Dedifferentiated amniotic fluid mesenchymal stem cell (primary cell): ENCODE measurements around the gene FRMD4A.

Experiments used
- DNase-seq: peaks from one replicate; pipeline ENCODE4 v3.0.0-alpha.2; 2016; ENCODE audit errors: extremely low spot score

FRMD4A gene

DNA sequence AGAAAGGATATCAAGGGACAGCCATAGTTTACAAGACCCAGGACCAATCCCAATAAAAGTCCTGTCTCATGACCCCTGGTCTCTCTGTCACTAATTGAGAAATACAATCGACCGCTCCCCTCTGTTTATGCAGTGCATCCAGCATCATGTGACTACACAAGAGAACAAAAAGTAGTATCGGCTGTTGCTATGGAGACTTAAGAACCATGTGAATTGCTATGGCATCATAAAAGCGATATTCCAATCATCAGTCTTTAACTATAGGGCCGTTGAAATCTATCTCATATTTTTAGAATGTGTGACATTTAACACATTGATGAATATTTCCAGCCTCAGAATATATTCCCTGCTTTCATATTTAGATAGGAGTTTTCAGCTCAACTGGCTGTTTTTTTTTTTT is 139.3 kb downstream of the FRMD4A start:
- DNase-seq: no peak

DNA sequence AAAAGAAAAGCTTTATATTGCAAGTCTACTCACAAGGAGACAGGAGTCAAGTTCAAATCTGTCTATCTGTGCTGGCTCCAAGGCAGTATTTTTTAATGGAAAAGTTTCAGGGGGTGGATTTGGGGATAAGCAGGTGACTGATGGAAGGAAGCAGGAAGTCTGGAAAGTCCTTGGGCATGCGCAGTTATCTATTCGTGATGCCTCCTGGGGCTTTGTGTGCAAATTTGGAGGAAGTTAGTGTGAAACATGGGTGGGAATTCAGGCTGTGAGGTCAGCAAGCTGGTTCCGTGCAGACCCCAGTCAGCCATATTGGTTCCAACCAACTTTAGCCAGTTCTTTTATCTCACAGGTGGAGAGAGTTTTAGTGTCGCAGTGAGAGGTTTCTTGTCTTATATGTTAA is 140.0 kb downstream of the FRMD4A start:
- DNase-seq: no peak

DNA sequence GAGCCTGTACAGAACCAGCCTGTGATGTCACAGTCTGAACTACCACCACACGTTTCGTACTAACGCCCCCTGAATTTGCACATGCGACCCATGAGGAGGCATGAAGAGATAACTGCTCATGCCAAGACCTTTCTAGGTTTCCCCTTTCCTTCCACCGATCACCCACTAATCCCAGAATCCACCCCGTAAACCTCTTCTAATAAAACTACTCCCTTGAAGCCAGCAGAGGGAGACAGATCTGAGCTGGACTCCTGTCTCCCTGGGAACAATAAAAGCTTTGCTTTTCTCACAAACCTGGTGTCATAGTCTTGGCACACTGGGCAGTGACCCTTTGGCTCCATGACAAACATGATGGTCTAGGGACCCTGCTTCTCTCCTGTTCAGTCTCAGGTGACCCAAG is 144.5 kb downstream of the FRMD4A start:
- no peak for DNase-seq

DNA sequence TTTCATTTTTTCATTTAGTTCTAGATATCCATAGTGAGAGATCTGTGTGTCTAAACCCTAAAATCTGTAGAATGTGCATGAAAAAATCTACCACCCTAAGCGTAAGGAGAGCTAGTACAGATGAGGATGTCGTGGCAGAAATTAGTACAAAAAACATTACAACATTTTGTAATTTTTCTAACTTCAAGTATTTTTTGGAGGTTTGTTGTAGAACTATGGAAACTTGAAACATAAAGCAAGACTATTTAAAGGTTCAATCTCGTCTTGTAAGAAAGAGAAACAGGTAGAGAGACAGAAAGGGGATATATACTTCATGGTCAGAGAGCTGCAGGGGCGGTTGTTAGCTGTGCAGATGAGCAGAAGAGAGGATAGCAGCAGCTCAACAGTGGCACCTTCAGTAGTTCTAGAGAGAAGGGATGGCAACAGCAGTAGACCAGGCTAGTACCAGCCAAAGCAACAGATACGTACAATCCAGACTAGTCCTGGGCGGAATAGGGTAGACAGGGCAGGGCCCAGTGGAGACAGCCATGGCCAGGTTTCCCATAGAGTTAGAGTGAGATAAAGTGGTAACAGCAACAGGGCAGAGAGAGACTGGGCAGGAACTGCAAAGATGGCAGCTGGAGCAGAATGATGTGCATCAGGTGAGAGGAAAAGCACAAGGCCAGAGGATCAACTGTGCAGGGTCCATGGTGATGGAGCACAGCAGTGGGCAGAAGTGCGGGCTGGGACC is 145.2 kb downstream of the FRMD4A start:
- DNase-seq: no peak

DNA sequence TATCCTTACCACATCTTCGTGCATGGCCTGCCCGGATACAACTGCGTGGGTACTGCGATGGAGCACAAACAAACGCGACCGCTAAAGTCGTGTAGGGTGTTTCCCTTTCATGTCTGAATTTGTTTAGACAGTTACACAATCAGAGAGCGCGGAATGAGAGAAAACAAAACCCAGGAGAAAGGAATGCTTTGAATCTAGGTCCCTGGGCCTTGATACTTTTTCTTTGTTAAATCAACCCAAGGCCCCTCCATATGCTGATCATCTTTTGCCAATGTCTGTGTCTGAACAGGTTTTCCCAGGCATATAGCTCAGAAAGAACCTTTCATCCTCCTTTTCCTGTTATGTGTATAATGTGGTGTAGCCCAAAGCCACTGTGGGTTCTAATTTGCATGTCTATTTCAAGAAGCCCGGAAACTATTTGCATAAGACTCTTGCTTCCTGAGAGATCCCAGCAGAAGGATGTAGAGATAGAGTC is 145.8 kb downstream of the FRMD4A start:
- DNase-seq: no peak

DNA sequence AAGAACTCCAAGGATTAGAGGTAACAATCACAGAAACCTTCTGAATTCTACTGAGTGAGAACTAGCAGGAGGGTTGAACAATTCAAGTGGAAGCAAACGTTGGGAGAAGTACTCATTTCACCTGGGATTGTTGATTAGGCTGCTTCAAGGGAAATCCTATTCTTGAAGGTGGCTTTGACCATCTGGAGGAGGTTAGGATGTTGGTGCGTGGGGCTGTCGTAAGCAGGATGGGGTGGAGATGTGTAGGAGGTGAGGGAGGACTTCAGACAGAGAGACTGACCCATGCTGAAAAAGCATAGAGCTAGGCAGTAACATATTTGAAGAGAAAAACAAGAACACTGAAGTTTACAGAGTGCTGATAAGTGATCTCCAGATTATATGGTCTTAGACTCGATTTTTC is 147.9 kb downstream of the FRMD4A start:
- no peak for DNase-seq

DNA sequence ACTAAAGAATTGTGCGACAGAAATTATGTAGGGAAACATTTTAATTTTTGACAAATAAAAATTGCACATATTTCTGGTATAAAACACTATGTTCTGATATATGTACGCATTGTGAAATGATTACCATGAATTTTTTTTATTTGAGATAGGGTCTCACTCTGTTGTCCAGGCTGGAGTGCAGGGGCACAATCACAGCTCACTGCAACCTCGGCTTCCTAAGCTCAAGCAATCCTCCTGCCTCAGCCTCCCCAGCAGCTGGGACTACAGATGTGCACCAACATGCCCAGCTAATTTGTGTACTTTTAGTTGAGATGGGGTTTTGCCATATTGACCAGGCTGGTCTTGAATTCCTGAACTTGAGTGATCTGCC is 149.2 kb downstream of the FRMD4A start:
- no peak for DNase-seq

DNA sequence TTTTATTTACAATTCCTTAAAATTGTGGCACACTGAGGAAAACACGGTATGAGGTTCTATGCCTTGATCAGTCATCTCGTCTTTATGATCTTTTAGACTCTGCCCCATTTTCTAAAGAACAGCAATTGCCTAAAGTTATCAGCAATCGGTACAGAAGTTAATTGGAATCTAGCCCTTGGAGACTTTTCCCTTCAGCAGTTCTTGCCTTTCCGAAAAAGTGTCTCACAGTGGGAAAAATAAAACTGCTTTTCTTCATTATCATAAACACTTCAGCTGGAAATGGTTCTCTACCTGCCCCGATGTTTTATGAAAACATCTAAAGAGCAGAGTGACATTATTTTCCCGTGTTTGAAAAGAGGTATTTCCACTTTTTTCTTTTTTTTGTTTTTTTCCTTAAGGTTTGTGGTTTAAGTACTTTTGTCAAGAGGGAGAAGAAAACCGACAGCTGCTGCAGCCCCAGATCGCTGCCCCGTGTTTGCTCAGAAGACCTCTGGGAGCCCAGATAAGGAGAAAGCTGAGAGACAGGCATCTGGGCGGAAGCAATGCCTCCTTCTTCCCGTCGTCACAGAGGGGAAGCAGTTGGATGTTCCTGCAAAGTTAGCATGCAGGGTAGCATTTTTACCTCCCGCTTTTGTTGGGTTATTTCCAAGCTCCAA is 149.7 kb downstream of the FRMD4A start:
- no peak for DNase-seq

DNA sequence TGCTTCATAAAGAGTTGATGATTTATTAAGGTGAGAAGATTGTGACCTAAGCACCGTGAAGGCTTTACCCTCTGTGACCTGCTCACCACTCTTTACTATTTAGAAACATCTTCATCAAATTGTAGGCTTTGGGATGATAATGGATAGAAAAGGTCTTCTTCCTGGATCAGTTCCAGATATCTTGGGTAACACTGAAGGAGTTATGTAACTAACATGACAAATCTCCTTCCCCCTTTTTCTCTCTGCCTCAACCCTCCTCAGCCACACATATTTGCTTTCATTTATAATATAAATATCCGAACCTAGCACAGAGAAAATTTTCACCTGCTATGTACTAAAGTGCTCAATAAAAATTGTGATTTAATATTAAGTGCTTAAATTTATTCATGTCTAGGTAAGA is 151.5 kb downstream of the FRMD4A start:
- no peak for DNase-seq

DNA sequence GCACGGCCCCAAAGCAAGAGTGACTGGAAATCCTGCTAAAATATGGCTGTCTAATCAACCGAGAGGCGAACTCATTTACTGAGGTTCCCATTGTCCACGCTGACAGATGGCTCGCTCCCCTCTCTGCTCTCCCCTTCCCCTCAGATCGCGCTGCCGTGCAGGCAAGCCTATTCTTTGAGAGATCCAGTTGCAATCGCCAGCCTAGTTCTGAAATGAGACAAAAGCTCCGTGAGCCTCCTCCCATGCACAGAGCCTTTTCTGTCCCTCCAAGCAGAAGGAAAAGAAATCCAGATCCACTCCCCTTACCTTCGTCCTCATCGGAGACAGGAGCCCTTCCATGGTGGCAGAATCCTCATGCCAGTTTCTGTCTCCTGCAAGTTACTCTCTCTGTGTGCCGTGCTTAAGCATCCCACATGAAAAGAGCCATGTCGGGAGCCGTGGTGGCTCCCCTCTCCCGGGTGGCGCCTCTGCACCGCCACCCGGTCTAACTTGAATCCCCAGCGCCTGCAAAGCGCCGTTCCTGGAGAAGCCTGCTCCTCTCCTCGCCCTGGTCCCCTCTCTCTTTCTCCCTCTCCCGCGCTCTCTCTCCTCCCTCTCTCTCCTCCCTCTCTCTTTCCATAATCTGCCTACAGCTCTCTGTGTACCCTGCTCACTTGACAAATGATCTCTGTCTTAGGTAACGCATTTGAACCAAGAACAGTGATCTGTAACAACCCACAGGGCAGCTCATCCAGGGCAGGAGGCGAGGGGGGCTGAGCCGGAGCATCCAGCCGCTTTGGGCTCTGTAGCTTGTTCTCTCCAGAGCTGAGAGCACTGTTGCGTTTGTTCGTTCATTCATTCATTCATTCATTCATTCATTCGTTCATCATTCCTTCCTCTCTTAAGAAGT is 156.8 kb downstream of the FRMD4A start:
- DNase-seq: peak; percentile 30

DNA sequence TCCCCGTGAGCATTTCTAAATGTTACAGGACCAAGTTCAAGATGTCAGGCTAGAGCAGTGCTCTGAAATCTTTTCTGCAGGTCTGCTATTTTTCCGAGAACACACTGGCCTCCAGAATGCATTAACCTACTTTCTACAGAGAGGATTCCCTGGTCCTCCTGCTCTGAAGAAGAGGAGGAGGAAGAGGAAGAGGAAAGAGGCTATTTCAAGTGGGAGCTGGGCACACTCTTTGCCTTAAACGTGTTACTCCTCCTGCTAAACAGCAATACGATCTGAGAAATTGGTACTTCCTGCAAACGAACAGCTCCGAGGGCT is 157.4 kb downstream of the FRMD4A start:
- no peak for DNase-seq

DNA sequence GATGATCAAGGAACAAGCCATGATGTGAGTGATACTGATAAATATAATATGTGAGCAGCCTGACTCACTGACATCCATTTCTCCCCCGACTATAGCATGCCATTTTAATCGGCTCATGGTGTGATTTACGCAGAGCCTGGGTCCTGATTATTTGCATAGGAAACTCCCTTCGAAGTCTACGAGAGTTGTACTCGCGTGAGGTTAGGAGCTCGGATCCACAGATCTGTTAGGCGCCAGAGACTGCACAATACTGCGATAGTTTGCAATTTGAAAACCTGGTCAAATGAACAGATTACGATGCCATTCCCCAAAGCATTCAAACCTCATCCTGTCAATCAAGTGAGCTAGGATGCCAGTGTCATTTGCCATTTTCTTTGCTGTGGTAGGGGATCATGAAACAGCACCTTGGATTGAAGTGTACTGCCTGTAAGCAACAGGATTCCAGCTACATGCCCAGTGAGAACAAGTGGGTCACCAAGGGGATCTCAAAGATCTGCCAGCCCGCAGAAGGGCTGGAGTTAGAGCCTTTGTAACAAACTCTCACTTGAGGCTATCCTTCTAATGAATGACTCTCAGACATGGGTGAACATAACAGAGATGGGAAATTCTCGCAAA is 158.3 kb downstream of the FRMD4A start:
- no peak for DNase-seq

DNA sequence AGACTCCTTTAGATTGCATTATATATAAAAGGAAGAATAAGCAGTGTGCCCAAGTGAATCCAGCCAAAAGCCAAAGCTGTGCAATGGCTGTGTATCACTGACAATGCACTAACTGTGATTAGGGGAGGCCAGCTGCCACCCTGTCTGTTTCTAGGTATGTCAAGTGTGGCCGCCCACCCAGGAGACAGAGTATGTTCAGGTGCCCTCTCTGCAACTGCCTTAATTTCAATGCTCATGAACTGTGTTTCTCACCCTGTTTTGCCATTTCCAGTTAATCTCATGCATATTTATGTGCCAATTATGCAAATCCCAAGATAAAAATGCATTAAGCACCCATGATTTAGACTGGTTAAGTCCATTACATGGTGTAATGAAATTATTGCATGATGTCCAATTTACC is 159.4 kb downstream of the FRMD4A start:
- no peak for DNase-seq

DNA sequence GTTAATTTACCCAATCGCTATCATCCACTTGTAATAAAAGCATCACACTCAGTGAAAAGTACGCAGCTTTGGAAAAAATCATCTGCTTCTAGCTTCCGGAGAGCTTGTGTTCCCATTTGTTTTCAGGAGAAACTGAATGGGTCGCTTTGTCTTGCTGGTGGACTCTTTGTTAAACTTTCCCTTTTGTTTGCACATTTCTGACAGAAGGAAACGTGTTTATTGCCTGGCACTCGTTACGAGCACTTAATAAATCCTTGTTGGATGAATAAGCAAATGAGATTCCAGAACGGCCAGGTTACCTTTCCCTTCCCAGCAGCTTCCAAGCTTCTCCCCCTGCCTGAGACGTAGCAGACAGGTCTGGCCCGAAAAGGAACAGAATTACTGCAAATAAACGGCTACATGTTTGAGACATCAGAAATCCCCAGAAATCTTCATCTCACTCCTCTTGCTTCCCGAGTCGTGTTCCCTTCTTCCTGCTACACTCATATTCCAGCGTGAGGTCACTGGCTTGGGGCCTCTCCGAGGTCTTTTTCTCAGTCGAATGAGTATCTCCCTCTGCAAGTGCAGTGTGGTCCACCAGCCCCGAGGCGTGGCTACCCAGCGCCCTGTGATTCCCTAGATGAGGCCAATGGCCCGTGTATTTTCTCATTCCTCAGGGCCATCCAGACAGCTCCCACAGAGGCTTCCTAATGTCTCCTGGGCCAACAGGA is 167.2 kb downstream of the FRMD4A start:
- no peak for DNase-seq

DNA sequence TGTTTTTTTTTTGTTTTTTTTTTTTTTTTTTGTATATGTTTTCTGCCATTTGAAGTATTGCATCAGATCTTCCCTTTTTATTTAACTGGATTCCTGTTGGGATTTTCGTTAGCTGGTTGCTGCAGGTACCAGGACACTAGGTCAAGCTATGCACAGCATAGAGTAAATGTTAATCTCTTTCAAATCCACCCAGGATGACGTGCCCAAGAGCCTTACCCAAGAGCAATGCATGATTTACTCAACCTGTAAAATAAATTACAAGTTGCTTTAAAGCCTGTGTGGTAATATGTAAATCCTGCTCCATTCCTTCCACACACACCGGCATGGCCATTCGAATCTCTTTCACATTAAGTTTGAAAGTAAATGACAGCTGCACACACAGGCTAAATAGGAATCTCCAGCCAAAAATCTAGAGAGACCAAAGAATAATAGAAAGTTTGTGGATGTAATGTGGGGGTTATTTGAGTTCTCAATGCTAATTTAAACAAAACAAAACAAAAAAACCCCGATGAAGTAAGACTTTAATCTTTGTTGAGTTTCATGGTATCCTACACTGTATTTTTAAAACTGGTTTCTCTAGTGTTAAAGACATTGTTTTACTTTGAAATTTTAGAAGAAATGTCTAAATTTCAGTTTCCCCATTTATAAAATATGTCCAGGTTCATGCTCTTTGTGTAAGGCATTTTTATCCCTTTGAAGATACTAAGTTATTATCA is 167.9 kb downstream of the FRMD4A start:
- DNase-seq: no peak

DNA sequence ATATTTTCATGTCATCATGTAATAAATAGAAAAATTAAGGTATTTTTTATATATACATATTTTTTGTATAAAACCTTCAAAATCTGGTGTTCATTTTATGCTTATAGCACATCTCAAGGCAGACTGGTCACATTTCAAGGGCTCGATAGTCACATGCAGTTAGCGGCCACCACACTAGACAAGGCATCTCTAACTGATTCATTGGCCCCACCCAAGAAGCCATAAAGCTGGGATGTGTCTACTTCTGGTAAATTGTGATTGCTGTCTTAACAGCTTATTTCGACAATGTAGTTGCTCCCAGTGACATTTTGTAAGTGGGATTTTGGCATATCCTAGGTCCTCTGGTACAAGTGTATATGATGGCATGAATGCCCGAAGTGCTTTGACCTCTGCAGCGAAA is 168.7 kb downstream of the FRMD4A start:
- DNase-seq: no peak

DNA sequence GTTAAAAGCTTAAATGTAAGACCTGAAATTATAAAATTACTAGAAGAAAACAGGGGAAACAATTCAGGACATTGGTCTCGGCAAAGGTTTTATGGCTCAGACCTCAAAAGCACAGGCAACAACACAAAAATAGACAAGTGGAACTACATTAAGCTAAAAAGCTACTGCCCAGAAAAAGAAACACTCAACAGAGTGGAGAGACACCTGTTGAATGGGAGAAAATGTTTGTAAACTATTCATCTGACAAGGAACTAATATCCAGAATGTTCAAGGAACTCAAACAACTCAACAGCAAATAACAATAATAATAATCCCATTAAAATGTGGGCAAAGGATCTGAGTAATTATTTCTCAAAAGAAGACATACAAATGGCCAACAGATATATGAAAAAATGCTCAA is 170.4 kb downstream of the FRMD4A start:
- no peak for DNase-seq

DNA sequence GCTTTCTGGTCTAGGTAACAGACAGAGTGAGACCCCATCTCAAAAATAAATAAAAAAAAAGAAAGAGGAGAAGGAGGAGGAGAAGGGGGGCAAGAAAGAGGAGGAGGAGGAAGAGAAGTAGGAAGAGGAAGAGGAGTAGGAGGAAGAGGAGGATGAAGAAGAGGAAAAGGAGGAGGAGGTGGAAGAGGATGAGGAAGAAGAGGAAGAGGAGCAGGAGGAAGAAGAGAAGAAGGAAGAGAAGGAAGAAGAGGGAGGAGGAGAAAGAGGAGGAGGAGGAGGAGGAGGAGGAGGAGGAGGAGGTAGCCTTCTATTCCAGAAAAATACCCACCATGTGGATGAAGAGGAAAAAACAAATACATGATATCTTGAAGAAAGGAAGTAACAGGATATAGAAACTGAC is 172.1 kb downstream of the FRMD4A start:
- DNase-seq: no peak

DNA sequence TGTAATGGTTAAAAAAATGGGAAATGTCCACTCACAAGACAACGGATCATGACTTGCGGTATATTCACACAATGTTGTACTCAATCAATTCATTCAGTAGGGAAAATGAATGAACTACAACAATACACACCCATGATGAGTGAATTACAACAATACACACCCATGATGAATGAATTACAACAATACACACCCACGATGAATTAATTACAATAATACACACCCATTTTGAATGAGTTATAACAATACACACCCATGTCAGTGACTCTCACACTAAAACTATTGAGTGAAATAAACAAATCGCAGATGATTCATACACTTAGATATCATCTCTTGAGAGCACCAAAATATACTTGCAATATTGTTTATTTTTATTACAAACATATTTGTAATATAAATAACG is 174.6 kb downstream of the FRMD4A start:
- DNase-seq: no peak

DNA sequence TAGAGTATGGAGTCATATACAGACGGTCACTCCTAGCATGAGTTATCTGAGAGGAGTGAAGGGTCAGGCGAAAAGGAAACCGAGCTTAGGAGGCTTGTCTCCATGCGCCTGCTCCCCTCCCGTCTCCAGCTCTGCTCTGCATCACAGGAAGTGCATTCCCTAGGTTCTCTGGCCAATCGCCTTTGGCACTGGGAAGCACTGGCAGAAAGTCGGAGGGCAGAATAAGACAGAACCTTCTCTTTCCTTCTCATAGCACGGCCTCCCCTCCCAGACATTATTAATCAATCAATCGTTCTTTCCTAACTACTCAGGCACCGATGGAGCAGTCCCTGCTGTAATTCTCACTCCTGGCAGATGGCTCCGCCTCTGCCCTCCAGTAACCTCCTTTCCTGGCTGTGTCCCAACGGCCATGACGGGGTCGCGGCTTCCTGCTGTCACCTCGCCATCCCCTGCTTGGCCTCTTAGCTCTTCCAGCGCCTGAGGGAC is 177.1 kb downstream of the FRMD4A start:
- DNase-seq: no peak

DNA sequence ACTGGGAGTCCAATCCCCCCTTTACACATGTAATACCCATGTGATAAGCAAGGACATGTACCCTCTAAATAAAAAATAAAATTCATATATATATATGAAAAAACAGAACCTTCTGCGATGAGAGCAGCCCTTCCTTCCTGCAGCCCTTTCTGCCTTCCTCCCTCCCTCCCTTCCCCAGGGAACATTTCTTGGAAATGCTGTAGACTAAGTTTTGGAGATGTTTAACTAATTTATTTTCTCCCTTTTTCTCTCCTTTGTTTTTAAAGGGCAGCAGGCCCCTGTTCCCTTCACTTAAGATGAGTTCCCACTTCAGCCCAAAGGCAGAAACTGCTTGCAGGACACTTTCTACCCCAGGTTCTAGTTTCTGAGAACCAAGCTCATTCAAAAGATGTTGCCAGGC is 179.2 kb downstream of the FRMD4A start:
- no peak for DNase-seq
